ENCODE measurements around the gene HHIPL1. TPM values are rescaled to one million over a fixed set of nuclear protein-coding genes. Genes with fewer than 3 reads are reported as not detected.
A peak's percentile ranks its signal among the peaks of the same experiment; 100 is the strongest.

HHIPL1 gene
- total RNA-seq, 1 donor from 2014 or later = 0.32 TPM

DNA sequence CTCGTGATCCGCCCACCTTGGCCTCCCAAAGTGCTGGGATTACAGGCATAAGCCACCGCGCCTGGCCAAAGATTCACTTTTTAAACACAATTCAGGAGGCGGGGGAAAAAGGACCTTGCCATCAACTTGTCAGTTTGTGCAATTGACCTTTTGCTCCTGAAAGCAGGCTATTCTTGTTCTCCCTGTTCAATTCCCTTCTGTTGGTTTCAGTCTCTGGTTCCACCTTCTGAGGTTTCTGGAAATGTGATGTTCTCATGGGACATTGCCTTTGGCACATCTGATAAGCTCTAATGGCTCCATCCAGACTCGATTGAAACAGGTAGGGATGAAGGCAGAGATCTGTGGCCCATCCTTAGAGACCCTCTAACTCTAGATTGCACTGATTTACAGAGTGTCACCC lies 23.0 kb upstream of the HHIPL1 start:
- H2AFZ ChIP-seq (replicated peaks) = no peak overlapping the region
- peaks cover 13% of the 10 kb centered on the region for H3F3A ChIP-seq (ENCODE audit: low read depth)
- H3K4me2 ChIP-seq = no peak overlapping the region
- no peak overlapping the region for H3K27ac Mint-ChIP-seq
- H3K4me3 Mint-ChIP-seq = no peak overlapping the region
- H3K9me3 Mint-ChIP-seq = no peaks in the 10 kb centered on the region
- no peaks in the 10 kb centered on the region for H3K36me3 ChIP-seq
- H3K9ac ChIP-seq = no peak overlapping the region
- no peaks in the 10 kb centered on the region for H3K36me3 Mint-ChIP-seq
- no peaks in the 10 kb centered on the region for H3K79me2 ChIP-seq (ENCODE audit: low read depth)
- H3K4me3 ChIP-seq = no peak overlapping the region
- H3K27ac ChIP-seq = no peak overlapping the region
- peaks cover 8% of the 10 kb centered on the region for H3K27me3 Mint-ChIP-seq (ENCODE audit: insufficient read depth, low read depth)
- TF ChIP-seq EZH2 (IDR thresholded peaks at IDR 0.05) (no peak), CTCF (IDR thresholded peaks at IDR 0.05) (no peak), EZH2phosphoT487 (IDR thresholded peaks at IDR 0.05) (no peak)
- H3K9me3 ChIP-seq (ENCODE audit: low read depth) = no peaks in the 10 kb centered on the region
- no peaks in the 10 kb centered on the region for H3K27me3 ChIP-seq
- H3K4me1 Mint-ChIP-seq = peaks cover 24% of the 10 kb centered on the region
- H4K20me1 ChIP-seq (ENCODE audit: low read depth) = peaks cover 5% of the 10 kb centered on the region
- peaks cover 10% of the 10 kb centered on the region for H3K4me1 ChIP-seq
- DNase-seq (ENCODE audit: low spot score) = no peak

GRCh38 chr14:99624024-99624423 lies 20.9 kb upstream of the HHIPL1 start:
- Mint-ChIP-seq H3K27ac (peak overlapping the region; percentile 67), H3K9me3 (no peaks in the 10 kb centered on the region)

GRCh38 chr14:99624971-99625370 lies 20.0 kb upstream of the HHIPL1 start:
- Histone ChIP-seq H3K36me3 (no peaks in the 10 kb centered on the region), H3K4me2 (no peak overlapping the region), H2AFZ (replicated peaks) (no peak overlapping the region), H3K27ac (no peak overlapping the region), H4K20me1 (ENCODE audit: low read depth) (peaks cover 5% of the 10 kb centered on the region), H3K9me3 (ENCODE audit: low read depth) (no peaks in the 10 kb centered on the region), H3K27me3 (no peaks in the 10 kb centered on the region), H3K4me3 (no peak overlapping the region), H3F3A (ENCODE audit: low read depth) (peaks cover 5% of the 10 kb centered on the region), H3K9ac (no peak overlapping the region), H3K79me2 (ENCODE audit: low read depth) (no peaks in the 10 kb centered on the region), H3K4me1 (peaks cover 6% of the 10 kb centered on the region)
- no peak overlapping the region for H3K4me3 Mint-ChIP-seq
- no peaks in the 10 kb centered on the region for H3K9me3 Mint-ChIP-seq
- DNase-seq (ENCODE audit: low spot score) = no peak
- H3K36me3 Mint-ChIP-seq = no peaks in the 10 kb centered on the region
- H3K27ac Mint-ChIP-seq = peak overlapping the region; percentile 14
- peaks cover 2% of the 10 kb centered on the region for H3K27me3 Mint-ChIP-seq (ENCODE audit: insufficient read depth, low read depth)
- TF ChIP-seq CTCF (IDR thresholded peaks at IDR 0.05) (no peak), EZH2 (IDR thresholded peaks at IDR 0.05) (no peak), EZH2phosphoT487 (IDR thresholded peaks at IDR 0.05) (no peak)
- H3K4me1 Mint-ChIP-seq = peaks cover 22% of the 10 kb centered on the region

More at GRCh38 chr14:99624024-99624423, 20.9 kb upstream of the HHIPL1 start:
- DNase-seq (ENCODE audit: low spot score) = no peak
- no peak overlapping the region for H3K4me3 Mint-ChIP-seq
- peaks cover 25% of the 10 kb centered on the region for H3K4me1 Mint-ChIP-seq
- Histone ChIP-seq H3K9me3 (ENCODE audit: low read depth) (no peaks in the 10 kb centered on the region), H3F3A (ENCODE audit: low read depth) (peaks cover 13% of the 10 kb centered on the region), H2AFZ (replicated peaks) (no peak overlapping the region), H3K79me2 (ENCODE audit: low read depth) (no peaks in the 10 kb centered on the region), H3K36me3 (no peaks in the 10 kb centered on the region), H3K4me3 (no peak overlapping the region), H3K27me3 (no peaks in the 10 kb centered on the region), H4K20me1 (ENCODE audit: low read depth) (peaks cover 5% of the 10 kb centered on the region), H3K9ac (no peak overlapping the region), H3K27ac (no peak overlapping the region), H3K4me2 (no peak overlapping the region), H3K4me1 (peaks cover 10% of the 10 kb centered on the region)
- H3K27me3 Mint-ChIP-seq (ENCODE audit: insufficient read depth, low read depth) = peaks cover 2% of the 10 kb centered on the region
- TF ChIP-seq CTCF (IDR thresholded peaks at IDR 0.05) (no peak), EZH2 (IDR thresholded peaks at IDR 0.05) (no peak), EZH2phosphoT487 (IDR thresholded peaks at IDR 0.05) (no peak)
- no peaks in the 10 kb centered on the region for H3K36me3 Mint-ChIP-seq
